HG03378 (cell line): ENCODE measurements around the gene CAMSAP1.
"Not testable (repeated sequence)": the region's sequence is repeated elsewhere in the genome, so short reads cannot be mapped to it uniquely, and the experiment has no call there.

ENCODE experiments used
- ATAC-seq: cut with Tn5 transposase; IDR thresholded peaks from one replicate; pipeline ENCODE4 v1.9.1; 2021; ENCODE audit warnings: mild to moderate bottlenecking, moderate library complexity; ENCODE audit not compliant: unreplicated experiment

The CAMSAP1 gene

DNA sequence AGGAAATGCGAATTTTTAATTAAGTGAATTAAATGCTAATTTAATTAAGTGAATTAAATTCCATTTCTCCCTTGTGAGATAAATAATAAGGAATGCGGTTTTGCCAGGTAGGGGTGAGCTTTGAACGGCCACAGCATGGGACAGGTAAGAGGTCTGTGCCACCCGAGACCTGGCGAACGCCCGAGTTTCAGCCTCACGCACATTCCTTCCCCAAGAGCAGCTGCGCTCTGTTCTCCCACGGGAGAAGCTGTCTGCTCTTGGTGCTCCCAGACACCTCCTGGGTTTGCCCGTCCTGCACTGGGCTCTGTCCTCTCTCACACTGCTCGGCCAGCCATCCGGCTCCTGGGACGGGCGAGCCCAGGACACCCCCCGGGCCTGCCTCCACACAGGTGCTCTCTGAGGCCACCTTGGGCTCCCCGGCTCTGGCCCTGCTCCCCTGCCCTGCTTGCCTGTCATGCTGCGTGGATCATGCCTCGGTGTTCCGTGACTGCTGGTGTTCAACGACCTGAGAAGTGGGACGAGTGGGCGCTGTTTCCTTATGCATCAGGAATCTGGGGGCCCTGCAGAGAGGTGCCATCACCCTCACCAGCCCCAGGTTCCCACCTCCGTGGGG is 13.7 kb upstream of the CAMSAP1 start:
- no peak for ATAC-seq

GRCh38 chr9:135920256-135920930 is 13.0 kb upstream of the CAMSAP1 start:
- ATAC-seq = no peak

- ATAC-seq = no peak
Observed at GRCh38 chr9:135919318-135919890, 12.1 kb upstream of the CAMSAP1 start.

- not testable (repeated sequence) for ATAC-seq
Observed at GRCh38 chr9:135916227-135916626, 8.9 kb upstream of the CAMSAP1 start.

DNA sequence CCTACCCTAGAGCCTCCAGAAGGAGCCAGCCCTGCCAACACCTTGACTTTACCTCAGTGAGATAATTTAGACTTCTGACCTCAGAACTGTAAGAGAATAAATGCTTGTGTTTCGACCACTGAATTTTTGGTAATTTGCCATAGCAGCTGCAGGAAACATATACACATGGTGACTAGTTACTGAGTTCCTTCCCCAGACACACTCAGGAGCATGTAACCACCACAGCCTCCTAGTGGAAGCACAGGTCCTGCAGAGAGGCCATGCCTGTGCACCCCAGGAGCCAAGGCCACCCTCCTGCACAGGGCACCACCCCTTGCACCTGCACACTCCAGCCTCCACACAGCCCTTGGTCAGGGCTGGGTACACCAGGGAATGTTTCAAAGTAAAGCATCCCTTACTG is 7.6 kb upstream of the CAMSAP1 start:
- ATAC-seq = no peak

GRCh38 chr9:135911233-135911632 is 3.9 kb upstream of the CAMSAP1 start:
- not testable (repeated sequence) for ATAC-seq

DNA sequence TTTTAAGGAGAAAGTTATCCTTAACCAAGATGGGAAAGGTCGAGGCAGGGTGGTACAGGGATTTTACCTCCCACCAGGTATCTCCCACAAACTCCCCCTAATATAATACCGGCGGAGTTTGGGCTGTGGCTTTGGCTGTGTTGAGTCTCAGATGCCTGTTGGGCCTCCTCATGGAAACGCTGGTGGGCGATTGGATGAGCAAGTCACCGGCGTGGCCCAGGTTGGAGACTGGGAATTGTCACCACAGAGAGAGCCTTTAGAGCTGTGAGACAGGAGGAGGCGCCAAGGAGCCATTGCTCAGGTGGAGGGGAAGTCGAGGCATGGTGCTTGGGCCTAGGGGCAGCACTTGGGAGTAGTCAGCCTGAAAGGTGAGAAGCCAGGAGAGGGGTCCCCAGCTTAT is 3.4 kb upstream of the CAMSAP1 start:
- ATAC-seq = no peak

DNA sequence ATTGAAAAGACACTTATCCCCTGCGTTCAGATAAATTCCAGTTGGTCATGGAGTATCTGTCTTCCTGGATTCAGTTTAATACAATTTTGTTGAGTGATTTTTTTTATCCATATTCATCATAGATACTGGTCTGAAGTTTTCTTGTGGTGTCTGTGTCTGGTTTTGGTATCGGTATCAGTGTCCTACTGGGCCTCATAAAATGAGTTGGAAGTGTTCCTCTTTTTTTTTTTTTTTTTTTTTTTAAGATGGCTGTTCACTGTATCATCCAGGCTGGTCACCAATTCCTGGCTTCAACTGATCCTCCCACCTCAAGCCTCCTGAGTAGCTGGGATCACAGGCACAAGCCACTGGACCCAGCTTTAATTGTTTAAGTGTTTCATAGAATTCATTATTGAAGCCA is 2.9 kb upstream of the CAMSAP1 start:
- ATAC-seq = no peak

GRCh38 chr9:135909371-135909770 is 2.0 kb upstream of the CAMSAP1 start:
- no peak for ATAC-seq

- ATAC-seq = no peak
Observed at GRCh38 chr9:135908754-135909204, 1.4 kb upstream of the CAMSAP1 start.

DNA sequence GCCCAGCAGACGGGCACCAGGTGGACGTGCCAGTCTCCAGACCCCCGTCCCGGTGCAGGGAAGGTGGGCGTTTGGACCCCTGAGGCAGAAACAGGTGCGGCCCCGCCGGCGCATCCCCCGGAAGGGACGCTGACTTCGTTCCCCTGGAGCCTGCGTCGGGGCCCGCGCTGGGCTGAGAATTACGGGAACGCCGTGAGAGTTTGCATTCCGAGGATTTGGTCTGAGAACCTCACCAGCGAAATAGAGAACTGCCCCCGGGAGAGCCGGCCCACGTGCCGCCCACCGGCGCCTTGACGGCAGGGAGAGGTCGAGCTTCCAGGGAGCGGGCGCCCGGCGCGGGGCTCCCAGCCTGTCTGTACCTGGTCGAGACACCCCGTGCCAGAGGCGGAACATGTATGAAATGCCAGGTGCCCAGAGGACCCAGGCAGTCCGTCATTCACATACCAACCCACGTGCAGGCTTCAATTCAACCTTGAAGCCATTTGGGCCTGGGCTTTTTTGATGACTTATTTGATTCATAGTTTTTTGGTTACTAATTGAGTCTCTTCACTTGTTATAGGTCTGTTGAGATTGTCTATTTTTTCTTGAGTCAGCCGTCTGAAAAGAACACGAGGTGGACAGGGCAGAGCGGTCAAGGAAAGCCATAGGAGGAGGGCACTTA is 877 bp upstream of the CAMSAP1 start:
- no peak for ATAC-seq

- ATAC-seq = peak; percentile 9
Observed at GRCh38 chr9:135907006-135907430, 328 bp downstream of the CAMSAP1 start.

GRCh38 chr9:135906291-135907005 is 898 bp downstream of the CAMSAP1 start:
- ATAC-seq = no peak

DNA sequence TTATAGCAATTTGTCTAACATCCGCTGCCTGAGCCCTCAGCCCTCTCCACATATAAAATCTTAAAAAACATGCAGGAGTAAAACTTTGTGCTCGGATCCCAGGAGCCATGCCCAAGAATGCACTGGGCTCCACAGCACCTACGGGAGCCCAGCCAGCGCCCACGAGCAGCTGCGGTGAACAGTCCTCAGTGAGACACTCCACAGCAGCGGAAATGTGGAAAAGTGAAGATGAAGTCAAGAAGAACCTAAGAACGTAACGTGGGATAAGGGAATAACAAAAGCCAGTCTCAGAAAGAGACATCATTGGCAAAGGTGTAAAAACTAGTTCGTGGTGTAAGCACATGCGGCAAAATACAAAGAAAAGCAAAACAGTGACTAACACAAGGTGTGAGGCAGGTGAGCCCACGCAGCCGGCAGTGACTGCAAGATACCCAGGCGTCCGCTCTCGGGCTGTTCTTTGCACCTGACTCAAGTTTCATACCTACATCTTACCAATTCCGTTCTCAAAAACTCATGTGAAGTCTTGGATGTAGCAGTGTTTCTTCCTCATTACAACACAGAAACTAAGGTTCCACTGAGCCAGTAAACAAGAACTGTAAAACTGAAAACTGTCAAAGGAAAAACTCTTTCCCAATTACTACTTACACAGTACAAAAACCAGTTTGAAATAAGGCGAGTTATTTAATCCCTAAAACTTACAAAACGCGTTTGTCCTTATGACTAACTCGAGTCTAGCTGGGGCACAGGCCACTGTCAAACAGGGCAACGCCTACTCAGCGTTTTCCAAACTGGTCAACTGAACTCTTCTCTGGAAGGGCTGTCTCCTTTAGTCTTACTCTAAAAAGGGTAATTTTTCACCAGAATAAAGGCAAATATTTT is 1.7 kb downstream of the CAMSAP1 start:
- no peak for ATAC-seq

- no peak for ATAC-seq
Observed at GRCh38 chr9:135903786-135904520, 3.4 kb downstream of the CAMSAP1 start.

DNA sequence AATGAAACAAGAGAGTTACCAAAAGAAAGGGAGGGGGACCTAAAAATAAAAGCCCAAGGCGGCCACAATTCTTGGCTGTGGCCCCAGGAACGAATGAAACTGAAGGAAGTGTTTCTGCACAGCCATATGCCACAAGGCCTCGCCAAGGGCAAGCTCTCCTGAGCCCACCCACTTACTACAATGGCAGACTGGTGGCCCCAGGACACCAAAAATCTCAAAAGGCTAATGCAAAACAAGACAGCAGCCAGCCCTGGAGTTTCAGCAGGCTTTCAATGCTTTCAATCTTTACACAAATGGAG is 4.0 kb downstream of the CAMSAP1 start:
- ATAC-seq = no peak

- ATAC-seq = no peak
Observed at GRCh38 chr9:135902655-135903357, 4.5 kb downstream of the CAMSAP1 start.

GRCh38 chr9:135901826-135902225 is 5.5 kb downstream of the CAMSAP1 start:
- no peak for ATAC-seq
